Prostate gland (tissue), 2 donors: ENCODE results near the gene DUSP22.

ENCODE experiments used
- CTCF ChIP-seq, 4 experiments: fragments of 200-600 bp in 2 of 4; fragments of 450-650 bp in 2 of 4; sonication (generic) in 2 of 4; IDR thresholded peaks; 1 replicate in 3 of 4; 2 replicates in 1 of 4; pipeline ENCODE4 v1.5.1; 2016 to 2019; ENCODE audit warnings: antibody characterized with exemption in 4 of 4, mild to moderate bottlenecking in 2 of 4, moderate library complexity in 2 of 4
- POLR2A ChIP-seq: fragments of 450-650 bp; IDR thresholded peaks from one replicate; pipeline ENCODE4 v1.6.1; 2016; ENCODE audit warnings: antibody characterized with exemption, mild to moderate bottlenecking
- POLR2AphosphoS5 ChIP-seq: sonication (generic); formaldehyde crosslinking; IDR thresholded peaks from one replicate; pipeline ENCODE4 v1.6.1; 2017; ENCODE audit warnings: antibody characterized with exemption

DNA sequence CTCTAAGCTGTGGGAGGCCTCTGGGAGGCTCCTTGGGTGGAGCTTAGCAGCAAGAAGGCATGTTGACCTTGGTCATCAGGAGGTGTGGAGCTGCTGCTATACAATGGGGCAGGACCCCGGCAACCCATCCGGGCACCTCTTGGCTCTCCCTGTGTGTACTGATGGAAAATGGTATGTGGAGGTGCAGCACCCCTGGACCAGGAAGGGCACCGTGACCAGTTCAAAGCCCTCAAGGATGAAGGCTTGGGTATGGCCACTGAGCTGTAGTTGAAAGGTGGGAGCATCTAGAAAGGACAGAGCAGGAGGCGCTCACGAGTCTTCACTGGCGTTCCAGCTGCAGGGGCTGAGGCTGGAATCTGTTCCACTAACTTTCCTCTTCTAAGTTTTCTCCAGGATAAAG is 92.6 kb downstream of the DUSP22 start:
- no peak for TF ChIP-seq CTCF (IDR thresholded peaks at IDR 0.05)
- no peak for TF ChIP-seq POLR2AphosphoS5
- TF ChIP-seq POLR2A: no peak
